Endothelial cell of hepatic sinusoid (primary cell): Measurements from ENCODE around the gene PCCA.
"Not testable (repeated sequence)": the region's sequence is repeated elsewhere in the genome, so short reads cannot be mapped to it uniquely, and the experiment has no call there.

ENCODE experiments used
- in situ Hi-C: cut with HindIII; loops from 2 replicates; pipeline ENCODE4 v1.10.0; 2017; ENCODE audit warnings: low sequenced_read_pairs

PCCA gene

DNA sequence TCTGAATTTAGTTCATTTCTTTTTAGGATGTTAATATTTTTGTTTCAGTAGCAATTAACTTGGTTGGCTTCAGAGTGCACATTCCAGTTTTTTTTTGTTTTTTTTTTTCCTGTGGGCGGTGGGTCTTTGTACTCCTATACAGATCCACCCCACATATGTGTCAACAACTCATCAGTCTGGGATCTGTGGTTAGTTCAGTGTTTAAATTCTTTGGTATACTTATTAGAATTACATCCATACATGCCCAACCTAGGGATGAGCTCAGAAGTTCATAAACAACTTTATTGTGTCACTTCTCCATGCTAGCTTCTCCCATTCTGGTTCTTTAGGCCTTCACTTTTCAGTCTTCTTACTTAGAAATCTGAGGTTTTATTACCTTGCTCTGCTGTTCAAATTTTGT, 50.9 kb downstream of the PCCA start:
- in situ Hi-C loops = no loop called here

GRCh38 chr13:100140441-100140840, 51.5 kb downstream of the PCCA start:
- in situ Hi-C loops = no loop called here

GRCh38 chr13:100141461-100141961, 52.6 kb downstream of the PCCA start:
- in situ Hi-C loops = not testable (repeated sequence)

GRCh38 chr13:100146534-100146933, 57.6 kb downstream of the PCCA start:
- in situ Hi-C loops = no loop called here

- in situ Hi-C loops = no loop called here
These were observed 58.9 kb downstream of the PCCA start for GRCh38 chr13:100147825-100148224.

- in situ Hi-C loops = no loop called here
These were observed 59.5 kb downstream of the PCCA start for GRCh38 chr13:100148422-100148821.

GRCh38 chr13:100149389-100149788, 60.5 kb downstream of the PCCA start:
- in situ Hi-C loops = no loop called here

DNA sequence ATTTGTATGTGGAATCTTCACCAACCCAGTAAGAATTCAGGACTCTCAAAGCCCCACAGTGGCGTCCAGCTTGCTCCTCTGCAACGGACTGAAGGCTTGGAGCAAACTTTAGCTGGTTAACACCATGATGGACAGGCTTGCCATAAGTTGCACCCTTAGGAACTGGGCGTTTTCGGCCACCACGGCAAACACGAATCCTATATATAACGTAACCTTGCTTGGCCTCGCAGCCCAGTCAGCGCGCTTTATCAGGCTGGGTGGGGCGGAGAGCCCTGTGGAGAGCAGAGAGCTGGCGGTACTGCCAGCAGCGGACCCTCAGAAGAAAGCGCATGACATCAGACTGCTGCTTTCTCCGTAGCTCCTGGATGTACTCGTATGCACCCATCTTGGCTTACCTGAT, 61.8 kb downstream of the PCCA start:
- in situ Hi-C loops = not testable (repeated sequence)

DNA sequence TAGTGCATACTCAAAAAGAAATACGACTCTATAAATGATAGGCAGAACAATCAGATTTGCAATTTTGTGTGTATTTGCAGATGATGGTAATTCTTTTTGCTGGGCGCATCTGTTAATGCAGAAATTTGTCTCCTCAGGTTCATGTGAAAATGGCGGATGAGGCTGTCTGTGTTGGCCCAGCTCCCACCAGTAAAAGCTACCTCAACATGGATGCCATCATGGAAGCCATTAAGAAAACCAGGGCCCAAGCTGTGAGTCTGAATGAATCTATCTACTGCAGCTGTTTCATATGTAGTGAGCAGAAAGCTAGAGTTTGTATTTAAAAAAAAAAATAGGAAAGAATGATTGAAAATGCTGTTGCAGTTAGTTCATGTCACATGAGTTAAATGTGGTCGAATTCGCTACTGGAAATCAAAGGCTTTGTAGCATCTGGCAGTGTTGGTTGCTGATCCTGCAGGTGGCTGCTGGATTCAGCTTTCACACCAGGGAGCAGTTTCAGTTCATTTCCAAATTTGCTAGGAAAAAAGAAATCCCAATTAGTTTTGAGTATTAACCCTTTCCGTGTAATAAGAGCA, 66.0 kb downstream of the PCCA start:
- in situ Hi-C loops = no loop called here

GRCh38 chr13:100156788-100157187, 67.9 kb downstream of the PCCA start:
- in situ Hi-C loops = no loop called here

GRCh38 chr13:100158569-100158968, 69.7 kb downstream of the PCCA start:
- in situ Hi-C loops = no loop called here

- in situ Hi-C loops = no loop called here
These were observed 70.7 kb downstream of the PCCA start for GRCh38 chr13:100159584-100159983.

DNA sequence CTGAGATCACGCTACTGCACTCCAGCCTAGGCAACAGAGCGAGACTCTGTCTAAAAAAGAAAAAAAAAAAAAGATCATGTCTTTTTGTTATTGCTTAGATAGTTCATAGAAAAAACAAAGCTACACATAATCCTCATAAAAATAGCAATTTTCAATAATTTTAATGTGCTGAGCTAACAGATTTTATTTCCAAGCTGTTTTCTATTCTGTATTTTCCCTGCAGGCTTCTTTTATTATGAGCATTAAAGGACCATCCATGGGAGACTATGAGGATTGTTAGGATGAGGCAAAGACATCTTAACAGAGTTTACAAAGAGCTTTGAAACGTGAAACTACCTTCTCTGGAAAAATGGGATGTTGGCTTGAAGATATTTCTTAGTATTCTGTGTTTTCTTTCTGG, 71.6 kb downstream of the PCCA start:
- in situ Hi-C loops = no loop called here

GRCh38 chr13:100163375-100163774, 74.5 kb downstream of the PCCA start:
- in situ Hi-C loops = no loop called here

DNA sequence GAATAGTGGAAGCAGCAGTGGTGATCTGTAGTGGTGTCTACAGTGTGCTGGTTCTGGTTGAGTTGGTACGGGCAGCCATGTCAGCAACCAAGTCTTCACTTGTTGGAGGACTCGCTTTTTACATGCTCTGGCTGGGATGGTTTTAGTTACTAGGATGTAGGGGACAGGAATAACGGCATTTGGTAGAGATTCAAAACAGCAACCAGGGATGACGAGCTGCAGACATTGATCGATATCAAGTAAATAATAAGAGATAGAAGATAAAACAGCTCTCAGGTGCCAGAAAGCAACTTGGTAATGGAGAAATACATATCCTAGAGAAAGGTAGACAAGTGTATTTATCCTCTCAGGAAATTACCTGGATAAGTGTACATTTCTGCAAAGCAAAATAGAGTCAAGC, 84.3 kb downstream of the PCCA start:
- in situ Hi-C loops = no loop called here

DNA sequence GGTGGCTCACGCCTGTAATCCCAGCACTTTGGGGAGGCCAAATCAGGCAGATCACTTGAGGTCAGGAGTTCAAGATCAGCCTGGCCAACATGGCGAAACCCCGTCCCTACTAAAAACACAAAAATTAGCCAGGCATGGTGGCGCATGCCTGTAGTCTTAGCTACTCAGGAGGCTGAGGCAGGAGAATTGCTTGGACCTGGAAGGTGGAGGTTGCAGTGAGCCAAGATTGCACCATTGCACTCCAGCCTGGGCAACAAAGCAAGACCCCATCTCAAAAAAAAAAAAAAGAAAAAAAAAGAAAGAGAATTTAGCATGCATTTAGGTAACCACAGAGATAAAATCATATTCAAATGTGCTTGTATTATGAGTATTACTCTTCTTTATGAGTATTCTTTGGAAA, 85.6 kb downstream of the PCCA start:
- in situ Hi-C loops = not testable (repeated sequence)

DNA sequence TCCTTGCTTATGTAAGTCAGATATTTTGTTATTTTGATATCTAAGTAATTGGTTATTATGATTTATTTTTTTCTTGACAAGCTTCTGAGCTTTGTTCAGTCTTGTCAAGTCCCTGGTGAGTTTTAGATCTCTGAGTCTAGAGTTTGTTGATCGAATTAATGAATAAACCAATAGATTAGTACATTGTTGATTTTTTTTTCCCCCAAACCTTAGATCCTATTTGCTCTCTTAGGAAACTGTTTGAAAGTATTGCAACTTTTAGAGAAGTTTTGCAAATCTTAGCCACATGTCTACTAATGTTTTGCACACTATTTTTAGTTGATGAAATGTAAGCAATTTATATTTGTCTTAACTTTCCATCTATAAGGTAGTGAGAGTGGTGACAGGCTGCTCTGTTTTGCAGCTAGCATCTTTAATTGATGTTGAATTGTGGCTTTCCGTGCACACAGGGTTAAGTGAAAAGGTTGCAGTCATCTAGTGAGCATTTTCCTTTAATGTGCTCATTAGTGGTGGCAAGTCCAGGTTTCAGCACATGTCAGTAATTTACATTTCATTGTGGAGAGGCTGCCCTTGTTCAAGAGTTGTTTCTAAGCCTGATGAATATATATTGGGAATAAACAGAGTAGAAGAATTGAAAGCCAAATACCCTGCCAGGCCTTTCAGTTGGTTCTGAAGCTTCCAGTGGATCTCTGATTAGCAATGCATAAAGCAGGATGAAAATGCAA, 86.3 kb downstream of the PCCA start:
- in situ Hi-C loops = no loop called here

- in situ Hi-C loops = no loop called here
These were observed 86.9 kb downstream of the PCCA start for GRCh38 chr13:100175803-100176182.

DNA sequence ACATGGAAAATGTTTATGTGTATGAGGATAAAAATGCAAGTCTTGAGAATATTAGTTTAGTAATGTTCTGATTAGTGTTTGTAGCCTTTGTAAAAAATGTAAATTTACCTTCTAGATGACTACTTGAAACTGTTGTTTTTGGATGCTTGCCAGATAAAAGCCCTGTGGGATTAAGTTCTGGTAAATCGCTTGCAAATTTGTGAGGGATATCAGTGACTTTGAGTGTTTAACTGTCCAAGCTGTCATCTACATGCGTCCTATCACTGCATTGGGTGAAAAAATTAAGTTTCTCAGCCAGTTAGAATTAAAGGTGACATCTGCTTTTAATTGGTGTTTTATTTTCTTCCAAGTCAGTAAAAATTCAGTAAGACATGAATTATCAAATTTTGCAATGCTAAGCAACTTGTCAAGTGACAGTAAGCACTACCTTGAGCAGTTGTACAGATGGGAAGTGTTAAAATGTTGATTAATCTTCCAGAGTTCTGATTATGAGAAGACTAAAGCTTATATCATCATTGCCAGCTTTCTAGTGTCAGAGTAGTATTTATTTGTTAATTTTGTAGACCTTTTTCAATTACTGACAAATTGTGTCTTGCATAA, 88.0 kb downstream of the PCCA start:
- in situ Hi-C loops = no loop called here

GRCh38 chr13:100178309-100178708, 89.4 kb downstream of the PCCA start:
- in situ Hi-C loops = no loop called here

DNA sequence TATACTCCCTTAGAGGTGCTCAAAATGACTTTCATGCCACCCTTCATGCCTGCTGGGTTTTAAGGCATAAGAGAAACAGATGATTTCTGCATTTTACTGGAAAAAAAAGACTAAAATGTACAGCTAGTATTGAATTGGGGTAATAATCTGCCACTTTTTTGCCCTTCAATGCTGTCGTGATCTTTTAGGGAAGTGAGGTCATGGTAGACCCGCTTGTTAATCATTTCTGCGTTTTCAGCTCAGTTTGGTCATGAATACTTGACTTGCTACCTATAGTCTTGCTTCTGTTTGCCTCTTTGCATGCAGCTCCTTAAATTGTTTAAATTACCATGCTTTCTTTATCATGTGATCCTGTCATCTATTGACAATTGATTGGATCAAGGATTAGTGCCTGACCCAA, 90.4 kb downstream of the PCCA start:
- in situ Hi-C loops = no loop called here

GRCh38 chr13:100182900-100183490, 94.1 kb downstream of the PCCA start:
- in situ Hi-C loops = no loop called here
